Activated T-cell treated with anti-CD3 and anti-CD28 coated beads, Interleukin-2, amount 50 U/mL, for 48 hours (primary cell): Measurements from ENCODE around the gene RBBP5.

Experiments used
- DNase-seq, 2 experiments: peaks; one replicate each; pipeline ENCODE4 v3.0.0-alpha.2; 2020

The RBBP5 gene

GRCh38 chr1:205053296-205053695 is 68.5 kb downstream of the RBBP5 start:
- DNase-seq = no peak

DNA sequence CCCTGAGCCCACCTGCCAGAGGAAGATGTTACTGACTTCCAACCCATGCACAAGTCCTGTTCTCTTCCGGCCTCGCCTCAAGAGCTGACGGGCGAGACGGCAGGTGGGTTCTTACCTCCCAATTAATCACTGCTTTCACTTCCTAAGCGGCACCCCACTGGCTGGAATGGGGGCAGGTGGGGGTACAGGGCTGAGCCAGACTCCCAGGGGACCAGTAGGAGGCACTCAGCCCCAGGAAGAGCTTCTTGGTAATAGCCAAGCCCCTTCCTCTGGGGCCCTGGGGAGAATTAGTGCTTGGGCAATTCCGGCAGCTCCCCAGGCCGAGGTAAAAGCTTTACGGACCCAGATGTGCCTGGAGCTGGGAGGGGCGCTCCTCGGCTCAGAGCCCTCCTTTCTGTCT is 69.1 kb downstream of the RBBP5 start:
- DNase-seq = no peak

- no peak for DNase-seq
Measured at GRCh38 chr1:205049479-205049878, 72.3 kb downstream of the RBBP5 start.

GRCh38 chr1:205048382-205048781 is 73.4 kb downstream of the RBBP5 start:
- no peak for DNase-seq

GRCh38 chr1:205047764-205048231 is 74.0 kb downstream of the RBBP5 start:
- no peak for DNase-seq

GRCh38 chr1:205046870-205047269 is 74.9 kb downstream of the RBBP5 start:
- no peak for DNase-seq

- no peak for DNase-seq
Measured at GRCh38 chr1:205045146-205045545, 76.6 kb downstream of the RBBP5 start.

DNA sequence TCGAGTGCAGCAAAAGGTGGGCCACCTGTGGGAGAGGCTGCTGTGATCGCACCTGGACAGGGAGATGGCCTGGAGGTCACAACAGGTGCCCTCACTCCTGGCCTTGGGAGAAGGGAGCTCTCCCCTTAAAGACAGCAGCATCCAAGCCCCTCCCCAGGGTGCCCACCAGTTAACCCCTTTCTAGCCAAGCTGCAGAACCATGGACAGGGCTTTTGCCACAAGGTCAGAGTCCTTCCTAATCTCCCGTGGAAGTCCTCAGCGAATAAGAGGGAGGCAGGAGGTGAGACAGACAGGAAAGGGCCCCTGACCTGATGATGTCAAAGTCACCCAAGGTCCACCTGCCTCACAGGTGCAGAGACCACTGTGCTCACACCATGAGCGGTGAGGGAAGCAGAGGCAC is 77.0 kb downstream of the RBBP5 start:
- DNase-seq = no peak

- no peak for DNase-seq
Measured at GRCh38 chr1:205043866-205044265, 77.9 kb downstream of the RBBP5 start.

DNA sequence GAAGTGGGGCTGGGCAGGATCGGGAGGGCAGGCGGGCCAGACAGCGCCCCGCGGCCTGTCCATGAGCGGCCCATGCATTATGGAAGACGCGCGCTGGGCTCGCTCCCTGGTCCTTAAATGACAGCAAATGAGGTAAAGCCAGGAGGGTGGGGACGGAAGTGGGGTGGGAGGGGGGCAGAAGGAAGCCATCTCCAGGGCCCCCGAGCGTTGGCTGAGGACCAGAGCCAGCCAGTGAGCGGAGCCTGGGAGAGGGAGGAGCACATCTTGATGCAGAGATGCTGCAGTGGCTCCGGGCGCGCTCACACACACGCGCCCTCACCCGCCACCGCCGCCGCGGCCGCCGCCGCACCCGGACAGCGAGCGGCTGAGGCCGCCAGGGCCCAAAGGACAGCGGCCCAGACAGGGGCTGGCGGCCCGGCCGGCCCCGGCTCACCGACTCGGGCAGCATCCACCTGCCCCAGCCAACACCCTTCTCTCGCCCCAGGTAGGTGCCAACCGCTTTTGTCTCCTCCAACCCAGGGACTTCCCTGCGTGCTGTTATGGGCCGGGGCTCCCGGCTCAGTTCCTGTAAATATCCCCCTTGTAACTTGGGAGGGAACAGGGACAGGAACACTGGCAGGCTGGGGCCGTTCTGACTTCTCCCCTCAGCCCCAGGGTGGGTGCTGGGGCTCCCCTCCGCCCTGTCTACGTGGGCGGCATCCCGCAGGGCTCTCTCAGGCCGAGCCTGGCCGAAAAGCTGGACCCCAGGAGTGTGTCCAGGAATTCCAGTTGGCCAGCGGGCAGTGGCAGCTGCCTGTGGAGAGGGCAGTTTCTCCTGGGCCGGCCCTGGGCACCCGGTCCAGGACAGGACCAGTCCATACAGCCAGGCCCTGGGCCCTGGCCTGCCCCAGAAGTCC is 78.6 kb downstream of the RBBP5 start, which contains the start of gene CNTN2:
Gene CNTN2 (plus strand): TSS at position 302 of the 896 bp plus-strand sequence. CDS start 9,974 bp downstream, outside the sequence.
- DNase-seq = no peak

DNA sequence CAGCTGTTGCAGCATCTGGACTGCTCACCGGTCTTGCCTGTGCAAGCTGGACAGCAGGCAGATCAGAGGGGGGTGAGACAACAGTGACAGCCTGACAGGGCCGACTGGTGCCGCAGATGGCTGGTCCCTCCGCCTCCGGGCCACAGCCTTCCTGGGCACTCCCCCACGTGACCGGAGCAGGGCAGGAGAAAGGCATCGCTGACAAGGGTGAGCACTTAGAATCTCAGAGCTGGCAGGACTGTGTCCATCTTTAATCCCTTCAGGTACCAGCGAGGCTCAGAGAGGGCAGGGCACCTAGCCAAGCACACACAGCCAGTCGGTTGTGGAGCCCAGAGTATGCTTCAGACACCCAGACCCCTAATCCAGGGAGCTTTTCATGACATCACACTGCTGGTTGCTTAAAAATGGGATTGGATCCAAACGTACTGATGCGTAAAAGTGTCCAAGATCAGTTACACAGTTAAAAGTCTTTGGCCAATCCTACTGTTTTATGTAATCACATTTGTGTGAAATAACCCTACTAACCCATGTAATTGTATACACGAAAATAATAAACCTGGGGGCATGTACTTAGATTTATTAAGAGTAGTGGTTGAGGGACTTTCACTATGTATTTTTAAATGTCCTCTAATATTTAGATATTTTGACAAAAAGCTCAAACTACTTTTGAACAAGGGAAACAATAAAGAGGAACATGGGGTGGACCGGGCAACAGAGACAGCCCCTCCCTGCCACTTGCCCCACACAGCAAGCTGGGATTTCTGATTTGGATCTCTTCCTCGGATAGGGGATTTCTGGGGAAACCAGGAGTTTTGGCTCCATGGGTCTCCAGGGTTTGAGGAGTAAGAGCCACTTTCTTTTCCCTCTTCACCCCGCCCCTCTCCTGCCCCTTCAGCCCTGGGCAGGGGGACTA is 79.5 kb downstream of the RBBP5 start:
- DNase-seq = no peak

GRCh38 chr1:205041001-205041715 is 80.6 kb downstream of the RBBP5 start:
- DNase-seq = no peak

- DNase-seq = no peak
Measured at GRCh38 chr1:205038132-205038786, 83.5 kb downstream of the RBBP5 start.

DNA sequence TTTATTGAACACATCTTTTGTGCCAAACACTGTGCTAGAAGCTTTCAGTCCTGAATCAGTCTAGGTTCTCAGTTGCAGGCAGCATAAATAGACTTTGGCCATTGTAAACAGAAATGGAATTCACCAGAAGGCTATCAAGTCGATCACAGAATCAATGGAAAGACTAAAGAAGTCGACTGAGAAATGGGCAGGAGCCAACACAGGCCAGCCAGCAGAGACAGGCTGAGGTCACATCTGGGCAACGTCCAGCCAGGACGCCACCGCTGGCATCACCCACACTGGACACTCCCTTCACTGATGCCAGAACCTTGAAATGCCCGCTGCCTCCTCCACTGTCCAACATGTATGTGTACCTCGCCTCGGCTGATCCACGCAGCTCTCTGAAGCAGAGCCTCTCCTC is 84.2 kb downstream of the RBBP5 start:
- no peak for DNase-seq
